Measurements from ENCODE around the gene ALKBH5.

DNA sequence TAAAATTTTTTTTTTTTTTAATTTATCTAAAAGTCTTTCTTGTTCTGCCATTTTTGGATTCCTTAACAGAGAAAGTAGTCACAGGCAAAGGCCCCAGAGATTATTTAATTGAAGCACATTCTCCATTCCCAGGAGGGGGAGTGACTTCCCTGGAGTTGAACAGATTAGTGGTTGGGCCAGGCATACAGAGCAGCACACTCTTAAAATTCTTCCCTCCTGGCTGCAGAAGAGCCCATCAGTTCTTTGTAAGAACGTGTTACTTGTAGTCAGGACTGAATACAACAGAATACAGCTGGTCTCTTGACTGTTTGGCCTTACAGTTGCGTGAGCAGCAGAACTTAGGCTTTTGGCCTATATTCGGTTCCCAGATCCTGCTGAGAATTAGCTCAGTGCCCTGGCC, 1.8 kb downstream of the ALKBH5 start:
- TF ChIP-seq CTCF (IDR thresholded peaks at IDR 0.05 in 2 of 3, conservative IDR thresholded peaks at IDR 0.05 in 1 of 3; ENCODE audit: borderline replicate concordance in 1 of 3, insufficient read depth in 1 of 3, low read depth in 2 of 3, low read length in 2 of 3) (no peak), ZFX (IDR thresholded peaks at IDR 0.05) (no peak), REST (IDR thresholded peaks at IDR 0.05; ENCODE audit: low read depth) (no peak), EZH2 (IDR thresholded peaks at IDR 0.05) (no peak), YY1 (IDR thresholded peaks at IDR 0.05; ENCODE audit: extremely low read depth, insufficient replicate concordance, low read depth, low read length) (no peak), POLR2AphosphoS5 (IDR thresholded peaks at IDR 0.05; ENCODE audit: low read depth, low read length) (no peak), EZH2phosphoT487 (IDR thresholded peaks at IDR 0.05; ENCODE audit: borderline replicate concordance) (no peak), CBX3 (IDR thresholded peaks at IDR 0.05; ENCODE audit: low read depth) (no peak), SP1 (IDR thresholded peaks at IDR 0.05; ENCODE audit: low read depth) (no peak), FOSL1 (IDR thresholded peaks at IDR 0.05; ENCODE audit: low read depth) (no peak)
